ENCODE measurements around the gene STK4.
"Not testable (repeated sequence)": the region's sequence is repeated elsewhere in the genome, so short reads cannot be mapped to it uniquely, and the experiment has no call there.

STK4 gene

GRCh38 chr20:45055056-45055455 is 88.7 kb downstream of the STK4 start:
- no peak for DNase-seq (ENCODE audit: low read depth)

GRCh38 chr20:45056473-45057173 is 90.3 kb downstream of the STK4 start:
- no peak for DNase-seq (ENCODE audit: low read depth)

GRCh38 chr20:45058168-45058850 is 92.0 kb downstream of the STK4 start:
- no peak for DNase-seq (ENCODE audit: low read depth)

GRCh38 chr20:45059022-45059728 is 92.9 kb downstream of the STK4 start:
- no peak for DNase-seq (ENCODE audit: low read depth)

- no peak for DNase-seq (ENCODE audit: low read depth)
Measured at GRCh38 chr20:45060294-45060693, 94.0 kb downstream of the STK4 start.

GRCh38 chr20:45061244-45061643 is 94.9 kb downstream of the STK4 start:
- peak; percentile 48 for DNase-seq (ENCODE audit: low read depth)

- DNase-seq (ENCODE audit: low read depth) = not testable (repeated sequence)
Measured at GRCh38 chr20:45063107-45063506, 96.8 kb downstream of the STK4 start.

GRCh38 chr20:45064812-45065211 is 98.5 kb downstream of the STK4 start:
- no peak for DNase-seq (ENCODE audit: low read depth)

GRCh38 chr20:45066372-45066771 is 100.1 kb downstream of the STK4 start:
- no peak for DNase-seq (ENCODE audit: low read depth)

GRCh38 chr20:45067087-45067486 is 100.8 kb downstream of the STK4 start:
- DNase-seq (ENCODE audit: low read depth) = no peak

- DNase-seq (ENCODE audit: low read depth) = no peak
Measured at GRCh38 chr20:45067558-45067957, 101.2 kb downstream of the STK4 start.

- no peak for DNase-seq (ENCODE audit: low read depth)
Measured at GRCh38 chr20:45069261-45069660, 102.9 kb downstream of the STK4 start.

GRCh38 chr20:45070932-45071632 is 104.8 kb downstream of the STK4 start:
- DNase-seq (ENCODE audit: low read depth) = no peak

- no peak for DNase-seq (ENCODE audit: low read depth)
Measured at GRCh38 chr20:45072066-45072465, 105.8 kb downstream of the STK4 start.

GRCh38 chr20:45073221-45073620 is 106.9 kb downstream of the STK4 start:
- no peak for DNase-seq (ENCODE audit: low read depth)

- DNase-seq (ENCODE audit: low read depth) = no peak
Measured at GRCh38 chr20:45077559-45077958, 111.2 kb downstream of the STK4 start.

GRCh38 chr20:45080867-45081624 is 114.7 kb downstream of the STK4 start:
- DNase-seq (ENCODE audit: low read depth) = no peak

- no peak for DNase-seq (ENCODE audit: low read depth)
Measured at GRCh38 chr20:45082468-45082867, 116.2 kb downstream of the STK4 start.

- DNase-seq (ENCODE audit: low read depth) = no peak
Measured at GRCh38 chr20:45083127-45083526, 116.8 kb downstream of the STK4 start.

- no peak for DNase-seq (ENCODE audit: low read depth)
Measured at GRCh38 chr20:45085289-45085688, 119.0 kb downstream of the STK4 start.

- DNase-seq (ENCODE audit: low read depth) = no peak
Measured at GRCh38 chr20:45085867-45086266, 119.6 kb downstream of the STK4 start.
